ENCODE results near the gene WFIKKN2.

GRCh38 chr17:50879086-50879485, 43.7 kb downstream of the WFIKKN2 start:
- TF ChIP-seq CTCF (IDR thresholded peaks at IDR 0.05 in 4 of 5, conservative IDR thresholded peaks at IDR 0.05 in 1 of 5), result no peak
- no peak for TF ChIP-seq POLR2A (IDR thresholded peaks at IDR 0.05)
